ENCODE results near the gene ELOVL6. TPM values are rescaled to one million over a fixed set of nuclear protein-coding genes. Genes with fewer than 3 reads are reported as not detected.

The ELOVL6 gene
- total and polyA plus RNA-seq, 10 of the 15 experiments (the other 5 are each of a cell fraction or from before 2014, with no cell fraction given), result 3.9 to 33.5 (median 8.1) TPM

DNA sequence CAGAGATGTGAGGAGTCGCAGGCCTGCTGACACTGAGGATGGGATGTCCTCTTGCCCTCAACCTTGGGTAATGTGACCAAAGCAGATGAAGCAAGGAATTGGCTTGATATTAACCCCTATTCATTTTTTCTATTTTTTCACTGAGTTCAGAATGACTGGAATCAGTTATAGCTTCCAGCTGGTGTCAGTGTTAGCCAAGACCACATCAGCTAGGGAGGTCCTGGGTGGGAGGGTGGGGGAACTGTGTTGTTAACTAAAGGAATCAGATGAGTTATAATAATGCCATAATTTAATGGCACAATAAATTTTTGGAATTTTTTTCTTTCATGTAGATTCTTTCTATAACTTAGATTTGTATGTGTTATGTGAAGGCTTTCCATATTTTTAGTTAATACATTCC is 193.9 kb downstream of the ELOVL6 start:
- intact Hi-C loops (cut with micrococcal nuclease; ENCODE audit: unreplicated experiment), result no loop called here

More for the DNA sequence above, 193.9 kb downstream of the ELOVL6 start:
- no peak for TF ChIP-seq GATAD2B (conservative IDR thresholded peaks at IDR 0.05; ENCODE audit: low read depth)
- no peak for TF ChIP-seq RCOR1 (conservative IDR thresholded peaks at IDR 0.05; ENCODE audit: low read depth, low read length)
- TF ChIP-seq, protein P1, sequence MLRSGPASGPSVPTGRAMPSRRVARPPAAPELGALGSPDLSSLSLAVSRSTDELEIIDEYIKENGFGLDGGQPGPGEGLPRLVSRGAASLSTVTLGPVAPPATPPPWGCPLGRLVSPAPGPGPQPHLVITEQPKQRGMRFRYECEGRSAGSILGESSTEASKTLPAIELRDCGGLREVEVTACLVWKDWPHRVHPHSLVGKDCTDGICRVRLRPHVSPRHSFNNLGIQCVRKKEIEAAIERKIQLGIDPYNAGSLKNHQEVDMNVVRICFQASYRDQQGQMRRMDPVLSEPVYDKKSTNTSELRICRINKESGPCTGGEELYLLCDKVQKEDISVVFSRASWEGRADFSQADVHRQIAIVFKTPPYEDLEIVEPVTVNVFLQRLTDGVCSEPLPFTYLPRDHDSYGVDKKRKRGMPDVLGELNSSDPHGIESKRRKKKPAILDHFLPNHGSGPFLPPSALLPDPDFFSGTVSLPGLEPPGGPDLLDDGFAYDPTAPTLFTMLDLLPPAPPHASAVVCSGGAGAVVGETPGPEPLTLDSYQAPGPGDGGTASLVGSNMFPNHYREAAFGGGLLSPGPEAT (IDR thresholded peaks at IDR 0.05; ENCODE audit: low read depth), result no peak
- no peak overlapping the region for H3K27ac ChIP-seq (ENCODE audit: control insufficient read depth, insufficient read depth)
- WGBS (ENCODE audit: insufficient coverage, insufficient replicate concordance, low lambda C conversion rate, missing lambda C conversion rate), result 100% methylated on average over 1 of the region's 1 CpG
- H3K79me2 ChIP-seq (ENCODE audit: control insufficient read depth, insufficient read depth, low read length), result no peaks in the 10 kb centered on the region
- POLR2A ChIA-PET, result no interaction called here
- H4K20me1 ChIP-seq (ENCODE audit: control insufficient read depth, insufficient read depth), result no peaks in the 10 kb centered on the region
- H3K4me2 ChIP-seq (ENCODE audit: control insufficient read depth, insufficient read depth), result no peak overlapping the region
- CTCF ChIA-PET, result interaction anchor here (0.6 to 22.1 kb wide), 9 partner anchors 9 to 999 kb away, joined by 3 to 812 read pairs (median 3); no protein-coding TSS in a partner anchor
- FAIRE-seq (no peak), ATAC-seq (no peak), DNase-seq (ENCODE audit: low read depth, low spot score) (no peak)
- SMC1A ChIA-PET (ENCODE audit: uncharacterized antibody, unreplicated experiment), result interaction anchor here (1.1 to 6.9 kb wide), 6 partner anchors 11 to 514 kb away, joined by 4 to 114 read pairs (median 27); no protein-coding TSS in a partner anchor
- no peaks in the 10 kb centered on the region for H3K9me3 ChIP-seq (replicated peaks; ENCODE audit: control insufficient read depth, insufficient read depth, low read length)
- BruUV-seq (replicated peaks), result no TSS peak
- peaks cover 4% of the 10 kb centered on the region; the same call in 1 of the 2 replicates for H3K4me1 ChIP-seq (ENCODE audit: control insufficient read depth, insufficient read depth, low read length)
- RAD21 ChIA-PET (ENCODE audit: unreplicated experiment), result interaction anchor here (1.8 to 4.2 kb wide), 3 partner anchors 506 to 513 kb away, joined by 7 to 35 read pairs (median 7); no protein-coding TSS in a partner anchor
- H3K27me3 ChIP-seq (replicated peaks in 1 of 2; ENCODE audit: control insufficient read depth in 2 of 2, insufficient read depth in 2 of 2, low read length in 1 of 2), result no peaks in the 10 kb centered on the region
- in situ Hi-C loops (cut with MboI), result loop anchor here (10.0 to 25.0 kb wide), 2 partner anchors 310 to 1283 kb away; no protein-coding TSS in a partner anchor
- no peak overlapping the region for H3K4me3 ChIP-seq
- H3K9ac ChIP-seq (ENCODE audit: control insufficient read depth, insufficient read depth, low read length), result no peak overlapping the region
- H2AFZ ChIP-seq (ENCODE audit: control insufficient read depth, low read depth, low read length), result no peak overlapping the region
- no peaks in the 10 kb centered on the region for H3K36me3 ChIP-seq (ENCODE audit: control insufficient read depth in 2 of 2, insufficient read depth in 2 of 2, low read length in 1 of 2)
